SJCRH30 (cell line): ENCODE results near the gene CDH1. TPM values are rescaled to one million over a fixed set of nuclear protein-coding genes. Genes with fewer than 3 reads are reported as not detected.

ENCODE experiments used
- DNase-seq, 2 experiments: peaks; one replicate each; pipeline ENCODE4 v3.0.0-alpha.2; 2015 to 2020
- H3K27ac ChIP-seq: fragments of 250-450 bp; sonication (Bioruptor Pico); 2 replicates; pipeline ENCODE4 v1.5.1; 2020; ENCODE audit warnings: mild to moderate bottlenecking, moderate library complexity
- H3K27me3 ChIP-seq: fragments of 250-450 bp; sonication (Bioruptor Pico); 2 replicates; pipeline ENCODE4 v1.5.1; 2020; ENCODE audit warnings: mild to moderate bottlenecking, moderate library complexity
- H3K36me3 ChIP-seq: fragments of 250-450 bp; sonication (Bioruptor Pico); 2 replicates; pipeline ENCODE4 v1.5.1; 2020; ENCODE audit warnings: mild to moderate bottlenecking, moderate library complexity
- H3K4me1 ChIP-seq: fragments of 250-450 bp; sonication (Bioruptor Pico); 2 replicates; pipeline ENCODE4 v1.5.1; 2020; ENCODE audit warnings: mild to moderate bottlenecking, moderate library complexity
- H3K4me3 ChIP-seq: fragments of 250-450 bp; sonication (Bioruptor Pico); 2 replicates; pipeline ENCODE4 v1.5.1; 2020; ENCODE audit warnings: mild to moderate bottlenecking, moderate library complexity
- H3K9me3 ChIP-seq: fragments of 250-450 bp; sonication (Bioruptor Pico); replicated peaks from 2 replicates; pipeline ENCODE4 v1.5.1; 2020; ENCODE audit warnings: mild to moderate bottlenecking, moderate library complexity
- total RNA-seq: library from RNA; depleted of rRNA; stranded (reverse); fragments of >200 nt; shearing (Covaris generic); gene quantifications from 2 replicates; pipeline ENCODE4 v1.2.3, GENCODE V29; 2014

Gene CDH1
- total RNA-seq, 1 experiment from 2014 or later, result not detected

- DNase-seq, result no peak
- Histone ChIP-seq H3K9me3 (no peaks in the 10 kb centered on the region), H3K4me3 (no peak overlapping the region), H3K27me3 (no peaks in the 10 kb centered on the region), H3K27ac (no peak overlapping the region), H3K36me3 (no peaks in the 10 kb centered on the region), H3K4me1 (peaks cover 3% of the 10 kb centered on the region; the same call in 1 of the 2 replicates)
Measured at GRCh38 chr16:68764862-68765261, 27.8 kb downstream of the CDH1 start.

DNA sequence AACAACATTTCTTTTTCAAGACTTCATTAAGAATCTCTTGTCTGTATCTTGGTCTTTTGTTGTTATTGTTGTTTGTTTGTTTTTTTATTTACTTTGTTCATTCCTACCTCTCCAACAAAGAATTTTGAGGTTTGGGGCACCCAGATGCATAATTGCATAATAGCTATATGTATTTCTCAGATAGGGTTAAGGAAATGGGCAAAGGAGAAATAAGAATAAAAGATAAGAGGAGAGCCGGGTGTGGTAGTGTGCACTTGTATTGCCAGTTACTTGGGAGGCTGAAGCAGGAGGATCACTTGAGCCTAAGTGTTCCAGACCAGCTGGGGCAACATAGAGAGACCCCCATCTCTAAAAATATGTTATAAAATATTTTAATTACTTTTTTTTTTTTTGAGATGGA, 30.5 kb downstream of the CDH1 start:
- H3K4me1 ChIP-seq, result no peaks in the 10 kb centered on the region
- H3K27me3 ChIP-seq, result no peaks in the 10 kb centered on the region
- no peaks in the 10 kb centered on the region for H3K36me3 ChIP-seq
- no peak for DNase-seq
- H3K4me3 ChIP-seq, result no peak overlapping the region
- H3K9me3 ChIP-seq, result no peaks in the 10 kb centered on the region
- no peak overlapping the region for H3K27ac ChIP-seq

DNA sequence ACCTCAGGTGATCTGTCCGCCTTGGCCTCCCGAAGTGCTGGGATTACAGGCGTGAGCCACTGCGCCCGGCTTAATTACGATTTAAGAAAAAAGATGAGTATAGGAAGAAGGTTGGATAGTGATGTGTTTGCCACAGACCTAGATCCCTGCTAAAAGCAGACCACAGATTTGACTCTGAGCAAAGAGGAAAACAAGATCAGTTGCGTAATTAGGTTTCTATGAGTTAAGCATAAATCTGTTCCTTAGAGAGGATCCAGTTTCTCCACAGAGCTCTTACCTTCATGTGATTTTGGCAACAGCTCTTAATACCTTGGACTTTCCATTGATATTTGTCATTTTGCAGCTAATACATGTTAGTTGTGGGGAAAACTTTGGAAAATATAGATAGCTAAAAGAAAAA, 31.1 kb downstream of the CDH1 start:
- Histone ChIP-seq H3K4me3 (no peak overlapping the region), H3K27me3 (no peaks in the 10 kb centered on the region), H3K4me1 (no peaks in the 10 kb centered on the region), H3K36me3 (no peaks in the 10 kb centered on the region), H3K9me3 (no peaks in the 10 kb centered on the region), H3K27ac (no peak overlapping the region)
- no peak for DNase-seq

DNA sequence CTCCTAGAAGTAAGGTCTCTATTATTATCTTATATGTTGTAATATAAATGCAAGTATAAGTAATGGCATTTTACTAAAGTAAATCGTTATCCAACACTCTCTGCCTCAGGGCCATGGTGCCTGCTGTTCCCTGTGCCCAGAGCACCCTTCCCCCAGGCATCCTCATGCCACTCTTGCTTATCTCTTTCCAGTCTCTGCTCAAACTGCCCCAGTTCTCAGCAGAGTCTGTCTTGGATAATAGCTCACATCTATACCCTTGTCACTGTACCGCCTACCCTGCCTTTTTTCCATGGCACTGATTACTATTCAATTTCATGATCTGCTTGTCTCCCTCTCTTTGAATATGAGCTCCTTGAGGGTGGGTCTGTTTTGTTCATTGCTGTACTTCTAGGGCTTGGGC, 31.7 kb downstream of the CDH1 start:
- Histone ChIP-seq H3K4me3 (no peak overlapping the region), H3K27me3 (no peaks in the 10 kb centered on the region), H3K36me3 (no peaks in the 10 kb centered on the region), H3K27ac (no peak overlapping the region), H3K4me1 (no peaks in the 10 kb centered on the region), H3K9me3 (no peaks in the 10 kb centered on the region)
- DNase-seq, result no peak

- no peaks in the 10 kb centered on the region for H3K9me3 ChIP-seq
- H3K4me3 ChIP-seq, result no peak overlapping the region
- H3K36me3 ChIP-seq, result no peaks in the 10 kb centered on the region
- H3K27ac ChIP-seq, result no peak overlapping the region
- no peaks in the 10 kb centered on the region for H3K4me1 ChIP-seq
- no peaks in the 10 kb centered on the region for H3K27me3 ChIP-seq
- DNase-seq, result no peak
Measured at GRCh38 chr16:68770671-68771070, 33.6 kb downstream of the CDH1 start.

GRCh38 chr16:68772030-68772681, 35.1 kb downstream of the CDH1 start:
- peaks cover 2% of the 10 kb centered on the region; the same call in 1 of the 2 replicates for H3K4me1 ChIP-seq
- H3K27me3 ChIP-seq, result no peaks in the 10 kb centered on the region
- H3K4me3 ChIP-seq, result no peak overlapping the region
- H3K9me3 ChIP-seq, result no peaks in the 10 kb centered on the region
- no peak overlapping the region for H3K27ac ChIP-seq
- H3K36me3 ChIP-seq, result no peaks in the 10 kb centered on the region
- DNase-seq, result no peak

GRCh38 chr16:68772871-68773270, 35.8 kb downstream of the CDH1 start:
- H3K36me3 ChIP-seq, result no peaks in the 10 kb centered on the region
- H3K27ac ChIP-seq, result no peak overlapping the region
- no peak overlapping the region for H3K4me3 ChIP-seq
- no peaks in the 10 kb centered on the region for H3K27me3 ChIP-seq
- DNase-seq, result no peak
- peaks cover 2% of the 10 kb centered on the region; the same call in 1 of the 2 replicates for H3K4me1 ChIP-seq
- no peaks in the 10 kb centered on the region for H3K9me3 ChIP-seq

- Histone ChIP-seq H3K27me3 (no peaks in the 10 kb centered on the region), H3K27ac (no peak overlapping the region), H3K4me3 (no peak overlapping the region), H3K36me3 (no peaks in the 10 kb centered on the region), H3K9me3 (no peaks in the 10 kb centered on the region), H3K4me1 (peaks cover 2% of the 10 kb centered on the region; the same call in 1 of the 2 replicates)
- DNase-seq, result no peak
Measured at GRCh38 chr16:68774982-68775634, 38.0 kb downstream of the CDH1 start.

GRCh38 chr16:68776821-68777485, 39.9 kb downstream of the CDH1 start:
- no peaks in the 10 kb centered on the region for H3K36me3 ChIP-seq
- DNase-seq, result no peak
- H3K4me1 ChIP-seq, result peaks cover 2% of the 10 kb centered on the region; the same call in 1 of the 2 replicates
- no peak overlapping the region for H3K27ac ChIP-seq
- H3K9me3 ChIP-seq, result no peaks in the 10 kb centered on the region
- no peaks in the 10 kb centered on the region for H3K27me3 ChIP-seq
- no peak overlapping the region for H3K4me3 ChIP-seq

GRCh38 chr16:68778551-68779231, 41.6 kb downstream of the CDH1 start:
- Histone ChIP-seq H3K36me3 (no peaks in the 10 kb centered on the region), H3K27me3 (no peaks in the 10 kb centered on the region), H3K9me3 (no peaks in the 10 kb centered on the region), H3K27ac (no peak overlapping the region), H3K4me3 (no peak overlapping the region), H3K4me1 (peaks cover 2% of the 10 kb centered on the region; the same call in 1 of the 2 replicates)
- DNase-seq, result no peak

- H3K27me3 ChIP-seq, result no peaks in the 10 kb centered on the region
- no peaks in the 10 kb centered on the region for H3K36me3 ChIP-seq
- H3K9me3 ChIP-seq, result no peaks in the 10 kb centered on the region
- peaks cover 2% of the 10 kb centered on the region; the same call in 1 of the 2 replicates for H3K4me1 ChIP-seq
- H3K4me3 ChIP-seq, result no peak overlapping the region
- no peak overlapping the region for H3K27ac ChIP-seq
- no peak for DNase-seq
Measured at GRCh38 chr16:68779891-68780290, 42.8 kb downstream of the CDH1 start.

GRCh38 chr16:68781784-68782183, 44.7 kb downstream of the CDH1 start:
- no peak overlapping the region for H3K4me3 ChIP-seq
- peaks cover 3% of the 10 kb centered on the region for H3K4me1 ChIP-seq
- H3K27me3 ChIP-seq, result no peaks in the 10 kb centered on the region
- no peaks in the 10 kb centered on the region for H3K36me3 ChIP-seq
- H3K9me3 ChIP-seq, result no peaks in the 10 kb centered on the region
- DNase-seq, result no peak
- H3K27ac ChIP-seq, result no peak overlapping the region

- Histone ChIP-seq H3K4me1 (peaks cover 8% of the 10 kb centered on the region), H3K27me3 (no peaks in the 10 kb centered on the region), H3K36me3 (no peaks in the 10 kb centered on the region), H3K27ac (no peak overlapping the region), H3K4me3 (no peak overlapping the region), H3K9me3 (no peaks in the 10 kb centered on the region)
- no peak for DNase-seq
Measured at GRCh38 chr16:68782198-68783174, 45.4 kb downstream of the CDH1 start.

- Histone ChIP-seq H3K9me3 (no peaks in the 10 kb centered on the region), H3K4me1 (peaks cover 16% of the 10 kb centered on the region), H3K27me3 (no peaks in the 10 kb centered on the region), H3K27ac (no peak overlapping the region), H3K4me3 (no peak overlapping the region), H3K36me3 (no peaks in the 10 kb centered on the region)
- DNase-seq, result no peak
Measured at GRCh38 chr16:68784226-68784625, 47.1 kb downstream of the CDH1 start.
